ENCODE measurements around the gene SACS. TPM values are rescaled to one million over a fixed set of nuclear protein-coding genes. Genes with fewer than 3 reads are reported as not detected.

The SACS gene
- total and polyA plus RNA-seq, 12 donors: 4.7 to 44.5 (median 20.0) TPM

GRCh38 chr13:23436680-23437079, 3.2 kb upstream of the SACS start:
- WGBS, 2 donors: 78 to 87% methylated on average over 5 of the region's 5 CpGs
- H3K4me1 ChIP-seq: peaks cover 0 to 21% (median 6%) of the 10 kb centered on the region in 9 donors

GRCh38 chr13:23434491-23434890, 989 bp upstream of the SACS start:
- Histone ChIP-seq H3K27me3 (peaks cover 0 to 9% (median 0%) of the 10 kb centered on the region in 7 donors), H3K9me3 (no peaks in the 10 kb centered on the region), H3K4me3 (no peak overlapping the region), H3K36me3 (no peaks in the 10 kb centered on the region), H3K27ac (no peak overlapping the region), H3K4me1 (peaks cover 0 to 14% (median 6%) of the 10 kb centered on the region in 9 donors)
- DNase-seq (no peak), ATAC-seq (no peak)
- no peak for TF ChIP-seq CTCF (IDR thresholded peaks at IDR 0.05)
- intact Hi-C loops (cut with DNase I): no loop called here
- 79 to 84% methylated on average over 4 of the region's 4 CpGs for WGBS, 2 donors

More at GRCh38 chr13:23436680-23437079, 3.2 kb upstream of the SACS start:
- TF ChIP-seq CTCF (IDR thresholded peaks at IDR 0.05): no peak
- intact Hi-C loops (cut with DNase I): no loop called here
- Histone ChIP-seq H3K9me3 (no peaks in the 10 kb centered on the region), H3K27me3 (peaks cover 0 to 9% (median 0%) of the 10 kb centered on the region in 7 donors), H3K27ac (no peak overlapping the region), H3K36me3 (no peaks in the 10 kb centered on the region), H3K4me3 (no peak overlapping the region)
- ATAC-seq: no peak
- no peak for DNase-seq

- intact Hi-C loops (cut with DNase I): no loop called here
- H3K9me3 ChIP-seq: no peaks in the 10 kb centered on the region
- peaks cover 4 to 25% (median 14%) of the 10 kb centered on the region in 9 donors for H3K4me1 ChIP-seq
- no peaks in the 10 kb centered on the region for H3K36me3 ChIP-seq
- DNase-seq (no peak), ATAC-seq (no peak)
- WGBS, 2 donors: 56 to 58% methylated on average over 6 of the region's 6 CpGs
- no peak for TF ChIP-seq CTCF (IDR thresholded peaks at IDR 0.05)
- peak overlapping the region in 4 of 10 donors; percentile 12 to 76 (median 48) for H3K27ac ChIP-seq
- H3K4me3 ChIP-seq: peak overlapping the region in 9 of 10 donors; percentile 37 to 72 (median 60)
- peaks cover 0 to 9% (median 0%) of the 10 kb centered on the region in 7 donors for H3K27me3 ChIP-seq
Observed at GRCh38 chr13:23432626-23433025, 876 bp downstream of the SACS start.

DNA sequence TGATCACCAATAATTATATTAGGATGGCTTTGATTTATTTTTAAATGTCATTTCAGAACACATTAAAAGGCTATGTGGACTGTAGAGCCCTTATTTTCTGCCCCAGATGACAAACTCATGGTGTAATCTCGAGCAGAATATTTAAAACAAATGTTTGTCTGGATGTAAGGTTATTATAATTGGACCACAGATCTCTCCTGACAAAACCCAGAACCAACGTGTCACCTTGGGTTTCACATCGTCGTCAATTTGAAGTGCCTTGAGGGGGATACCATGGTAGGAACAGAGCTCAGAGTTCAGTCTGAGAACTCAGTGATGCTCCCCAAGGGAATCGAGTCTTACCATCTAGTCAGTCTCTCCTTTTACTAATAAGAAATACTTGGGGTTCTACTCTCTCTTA, 2.8 kb downstream of the SACS start:
- intact Hi-C loops (cut with DNase I): no loop called here
- ATAC-seq (no peak), DNase-seq (no peak)
- H3K36me3 ChIP-seq: no peaks in the 10 kb centered on the region
- no peak overlapping the region for H3K27ac ChIP-seq
- H3K9me3 ChIP-seq: no peaks in the 10 kb centered on the region
- no peak for TF ChIP-seq CTCF (IDR thresholded peaks at IDR 0.05)
- no peak overlapping the region for H3K4me3 ChIP-seq
- 69 to 75% methylated on average over 5 of the region's 5 CpGs for WGBS, 2 donors
- H3K4me1 ChIP-seq: peaks cover 12 to 35% (median 23%) of the 10 kb centered on the region in 9 donors
- peaks cover 0 to 9% (median 0%) of the 10 kb centered on the region in 7 donors for H3K27me3 ChIP-seq
